Measurements from ENCODE around the gene BCR. TPM values are rescaled to one million over a fixed set of nuclear protein-coding genes. Genes with fewer than 3 reads are reported as not detected.

The BCR gene
- total RNA-seq, 2 donors from 2014 or later: 55.5 to 57.5 TPM

GRCh38 chr22:23222033-23222792 lies 41.9 kb downstream of the BCR start:
- DNase-seq (no peak), ATAC-seq (no peak)
- intact Hi-C loops (cut with DNase I, micrococcal nuclease): no loop called here

DNA sequence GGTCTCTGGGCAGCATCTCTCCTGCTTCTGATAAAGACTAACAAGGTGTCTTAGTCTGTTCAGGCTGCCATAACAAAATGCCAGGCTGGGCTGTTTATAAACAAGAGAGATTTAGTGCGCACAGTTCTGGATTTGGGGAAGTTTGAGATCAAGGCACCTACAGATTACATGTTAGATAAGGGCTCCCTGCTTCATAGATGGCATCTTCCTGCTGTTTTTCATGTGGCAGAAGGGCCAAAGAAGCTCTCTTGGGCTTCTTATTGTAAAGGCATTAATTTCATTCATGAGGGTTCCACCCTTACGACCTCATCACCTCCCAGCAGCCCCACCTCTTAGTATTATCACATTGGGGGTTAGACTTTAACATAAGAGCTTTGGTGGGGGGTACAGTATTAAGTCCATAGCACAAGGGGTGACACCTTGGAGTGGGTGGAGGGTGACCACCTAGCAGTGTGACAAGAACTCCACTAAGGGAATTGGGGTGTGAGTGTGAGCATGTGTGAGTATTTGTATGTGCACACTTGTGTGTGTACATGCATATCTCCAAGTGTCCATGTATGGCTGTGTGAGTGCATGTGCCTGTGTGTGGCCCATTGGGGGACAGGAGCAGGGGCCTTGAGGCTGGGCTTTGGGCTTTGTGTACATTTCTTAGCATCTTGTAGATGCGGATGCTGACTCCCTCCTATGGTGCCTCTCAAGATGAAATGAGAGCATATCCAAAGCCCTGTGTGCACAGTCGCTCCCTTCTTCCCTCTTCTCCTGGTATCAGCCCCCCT lies 42.7 kb downstream of the BCR start:
- DNase-seq (no peak), ATAC-seq (no peak)
- intact Hi-C loops (cut with DNase I, micrococcal nuclease): no loop called here

- intact Hi-C loops (cut with DNase I, micrococcal nuclease): no loop called here
- ATAC-seq: peak; percentile 52
- DNase-seq: no peak
Observed at GRCh38 chr22:23223569-23224317, 43.4 kb downstream of the BCR start.

GRCh38 chr22:23224846-23225245 lies 44.5 kb downstream of the BCR start:
- intact Hi-C loops (cut with DNase I, micrococcal nuclease): no loop called here
- no peak for ATAC-seq
- no peak for DNase-seq

GRCh38 chr22:23225337-23225723 lies 45.0 kb downstream of the BCR start:
- DNase-seq: no peak
- ATAC-seq: peak; percentile 2
- intact Hi-C loops (cut with DNase I, micrococcal nuclease): no loop called here

- intact Hi-C loops (cut with DNase I, micrococcal nuclease): no loop called here
- ATAC-seq (peak; percentile 80), DNase-seq (peak; percentile 70 to 76)
Observed at GRCh38 chr22:23225724-23226496, 45.6 kb downstream of the BCR start.

DNA sequence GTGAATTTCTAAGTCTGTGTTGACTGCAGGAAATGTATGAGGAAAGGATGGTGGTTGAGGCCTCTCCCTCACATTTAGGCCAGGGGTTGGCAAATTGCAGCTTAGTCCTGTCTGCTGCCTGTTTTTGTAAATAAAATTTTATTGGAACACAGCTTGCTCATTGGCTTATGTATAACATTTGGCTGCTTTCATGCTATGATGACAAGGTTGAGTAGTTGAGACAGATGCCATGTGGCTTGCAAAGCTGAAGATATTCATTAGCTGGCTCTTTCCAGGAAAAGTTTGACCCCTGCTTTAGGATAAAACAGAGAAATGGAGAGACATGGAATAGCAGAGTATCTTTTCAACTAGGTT lies 46.2 kb downstream of the BCR start:
- ATAC-seq: peak; percentile 45
- DNase-seq: no peak
- intact Hi-C loops (cut with DNase I, micrococcal nuclease): no loop called here

GRCh38 chr22:23227380-23227779 lies 47.1 kb downstream of the BCR start:
- intact Hi-C loops (cut with DNase I, micrococcal nuclease): no loop called here
- ATAC-seq: no peak
- DNase-seq: no peak

- intact Hi-C loops (cut with DNase I, micrococcal nuclease): no loop called here
- DNase-seq (no peak), ATAC-seq (no peak)
Observed at GRCh38 chr22:23228503-23228902, 48.2 kb downstream of the BCR start.

DNA sequence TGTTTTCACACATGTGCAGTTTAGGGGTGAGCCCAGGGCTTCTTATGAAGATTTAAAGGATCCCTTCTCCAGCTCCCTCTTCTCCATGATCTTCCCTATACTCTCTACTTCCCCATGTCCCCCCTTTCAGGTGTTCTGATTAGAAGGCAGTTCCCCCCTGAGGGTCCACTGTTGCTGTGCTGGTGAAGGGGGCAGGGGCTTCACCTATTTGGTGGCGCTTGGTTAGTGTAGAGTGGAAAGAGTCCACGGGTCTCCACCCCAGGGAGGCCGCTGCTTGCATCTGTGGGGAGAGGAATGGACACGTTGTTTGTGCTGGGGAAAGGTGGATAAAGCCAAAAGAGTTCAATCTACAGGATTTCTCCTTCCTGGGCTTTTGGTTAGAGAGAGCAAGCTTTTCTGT lies 49.3 kb downstream of the BCR start:
- DNase-seq: no peak
- intact Hi-C loops (cut with DNase I, micrococcal nuclease): no loop called here
- no peak for ATAC-seq

- ATAC-seq (no peak), DNase-seq (no peak)
- intact Hi-C loops (cut with DNase I, micrococcal nuclease): no loop called here
Observed at GRCh38 chr22:23230348-23231068, 50.2 kb downstream of the BCR start.

DNA sequence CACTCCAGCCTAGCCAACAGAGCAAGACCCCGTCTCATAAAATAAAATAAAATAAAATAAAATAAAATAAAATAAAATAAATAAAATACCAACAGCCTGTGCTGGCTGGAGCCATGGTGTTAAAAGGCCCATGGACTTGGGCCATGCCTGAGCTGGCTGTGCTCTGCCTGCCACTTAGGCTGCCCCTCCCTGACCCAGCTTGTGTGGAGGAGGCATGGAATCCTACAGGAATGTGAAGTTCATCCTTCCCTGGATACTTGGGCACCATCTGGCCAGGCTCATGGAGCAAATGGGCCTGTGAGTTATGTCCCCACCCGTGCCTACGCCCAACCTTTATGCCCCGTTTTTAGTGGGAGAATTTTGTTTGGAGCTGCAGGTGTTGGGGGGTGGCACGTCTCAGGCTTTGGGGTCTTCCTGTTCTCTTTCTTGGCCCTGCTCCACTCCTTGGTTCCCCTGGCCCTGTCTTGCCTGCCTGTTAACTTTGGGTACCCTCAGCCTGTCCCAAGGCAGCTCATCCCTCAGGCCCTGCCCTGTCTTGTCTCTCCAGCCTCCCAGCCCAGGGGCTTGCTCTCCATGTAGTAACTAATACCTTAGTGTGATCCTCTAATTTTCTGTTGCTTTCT lies 51.3 kb downstream of the BCR start:
- DNase-seq: no peak
- intact Hi-C loops (cut with DNase I, micrococcal nuclease): no loop called here
- ATAC-seq: no peak

GRCh38 chr22:23232094-23232905 lies 52.0 kb downstream of the BCR start:
- DNase-seq (no peak), ATAC-seq (no peak)
- intact Hi-C loops (cut with DNase I, micrococcal nuclease): no loop called here

DNA sequence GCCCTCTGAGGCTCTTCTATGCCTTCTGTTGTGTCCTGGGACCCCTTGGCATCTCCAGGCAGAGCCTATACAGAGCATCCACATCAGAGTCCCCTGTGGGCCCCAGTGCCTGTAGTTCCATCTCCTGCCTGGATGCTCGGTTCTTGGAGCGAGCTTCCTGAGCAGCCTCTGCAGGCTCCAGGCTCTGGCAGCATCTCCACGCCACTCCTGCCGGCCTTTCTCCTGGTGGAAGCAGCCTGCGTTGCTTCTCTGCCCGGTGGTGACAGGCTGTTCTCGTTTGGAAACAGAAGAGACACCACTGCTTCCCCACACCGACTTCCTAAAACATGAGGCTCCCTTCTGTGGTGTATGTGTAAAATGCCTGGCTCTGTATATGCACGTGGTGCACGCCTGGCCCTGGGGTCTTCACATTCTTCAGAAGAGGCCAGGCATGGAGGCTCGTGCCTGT lies 52.8 kb downstream of the BCR start:
- DNase-seq: no peak
- no peak for ATAC-seq
- intact Hi-C loops (cut with DNase I, micrococcal nuclease): no loop called here

GRCh38 chr22:23233752-23234408 lies 53.6 kb downstream of the BCR start:
- DNase-seq (no peak), ATAC-seq (no peak)
- intact Hi-C loops (cut with DNase I, micrococcal nuclease): no loop called here

- ATAC-seq: no peak
- DNase-seq: no peak
- intact Hi-C loops (cut with DNase I, micrococcal nuclease): no loop called here
Observed at GRCh38 chr22:23234409-23235161, 54.3 kb downstream of the BCR start.

All from left colon (tissue), 2 donors.